Uterus (tissue), 4 donors: ENCODE data around the gene CBLB. TPM values are rescaled to one million over a fixed set of nuclear protein-coding genes. Genes with fewer than 3 reads are reported as not detected.

Source experiments
- DNase-seq, 2 donors: peaks; one replicate each; pipeline ENCODE4 v3.0.0-alpha.2; 2019 to 2020
- H3K27ac ChIP-seq, 2 donors: fragments of 200-600 bp; sonication (generic); 1 replicate in 1 of 2; 2 replicates in 1 of 2; pipeline ENCODE4 v1.5.1; 2016 to 2018
- H3K27me3 ChIP-seq, 2 donors: fragments of 200-600 bp; sonication (generic); one replicate each; pipeline ENCODE4 v1.5.1; 2018 to 2019; ENCODE audit warnings: control low read depth in 1 of 2
- H3K36me3 ChIP-seq, 2 donors: fragments of 200-600 bp; sonication (generic); one replicate each; pipeline ENCODE4 v1.5.1; 2019; ENCODE audit warnings: control low read depth in 1 of 2
- H3K4me1 ChIP-seq, 2 donors: fragments of 200-600 bp; sonication (generic); one replicate each; pipeline ENCODE4 v1.5.1; 2018 to 2019; ENCODE audit warnings: control low read depth in 1 of 2
- H3K4me3 ChIP-seq, 2 donors: fragments of 200-600 bp; sonication (generic); 1 replicate in 1 of 2; 2 replicates in 1 of 2; pipeline ENCODE4 v1.5.1; 2018 to 2019; ENCODE audit warnings: mild to moderate bottlenecking in 1 of 2
- H3K9me3 ChIP-seq, 2 donors: fragments of 200-600 bp; sonication (generic); one replicate each; pipeline ENCODE4 v1.5.1; 2019; ENCODE audit warnings: control low read depth in 1 of 2
- CTCF ChIP-seq, 4 experiments: fragments of 200-600 bp in 2 of 4; fragments of 450-650 bp in 2 of 4; sonication (generic) in 2 of 4; IDR thresholded peaks; one replicate each; pipeline ENCODE4 v1.5.1; 2016 to 2019; ENCODE audit warnings: antibody characterized with exemption in 4 of 4, mild to moderate bottlenecking in 2 of 4, moderate library complexity in 1 of 4
- POLR2A ChIP-seq, 2 donors: fragments of 450-650 bp; IDR thresholded peaks; one replicate each; pipeline ENCODE4 v1.6.1; 2016; ENCODE audit warnings: antibody characterized with exemption in 2 of 2, mild to moderate bottlenecking in 1 of 2, moderate library complexity in 1 of 2
- intact Hi-C: fragments of 100-400 bp; cut with DNase I; formaldehyde crosslinking; loops from one replicate; pipeline ENCODE4 v1.15.1; 2023; ENCODE audit warnings: low total_unique reads
- total RNA-seq, 4 donors: library from RNA; depleted of rRNA in 3 of 4; stranded (reverse); fragments of >200 nt in 3 of 4; gene quantifications; one replicate each; pipeline versions ENCODE4 v1.1.0 to v1.2.4, GENCODE V29; 2014 to 2023
- donor health status: DM: yes; HTN: yes; CAD: no.

CBLB gene
- total RNA-seq, 4 donors from 2014 or later, result 26.1 to 86.2 (median 44.5) TPM

GRCh38 chr3:105786241-105786640 is 82.6 kb downstream of the CBLB start:
- Histone ChIP-seq H3K27ac (no peak overlapping the region), H3K4me1 (no peaks in the 10 kb centered on the region), H3K27me3 (no peaks in the 10 kb centered on the region), H3K36me3 (no peaks in the 10 kb centered on the region), H3K4me3 (no peak overlapping the region), H3K9me3 (no peaks in the 10 kb centered on the region)
- DNase-seq, result no peak
- TF ChIP-seq CTCF (IDR thresholded peaks at IDR 0.05) (no peak), POLR2A (IDR thresholded peaks at IDR 0.05) (no peak)
- intact Hi-C loops, result no loop called here

GRCh38 chr3:105785803-105786202 is 83.0 kb downstream of the CBLB start:
- H3K27ac ChIP-seq, result no peak overlapping the region
- no peak overlapping the region for H3K4me3 ChIP-seq
- no peaks in the 10 kb centered on the region for H3K4me1 ChIP-seq
- H3K9me3 ChIP-seq, result no peaks in the 10 kb centered on the region
- no peak for DNase-seq
- H3K27me3 ChIP-seq, result no peaks in the 10 kb centered on the region
- intact Hi-C loops, result no loop called here
- no peaks in the 10 kb centered on the region for H3K36me3 ChIP-seq
- TF ChIP-seq POLR2A (IDR thresholded peaks at IDR 0.05), result no peak
- no peak for TF ChIP-seq CTCF (IDR thresholded peaks at IDR 0.05)

GRCh38 chr3:105783631-105784030 is 85.2 kb downstream of the CBLB start:
- TF ChIP-seq POLR2A (IDR thresholded peaks at IDR 0.05) (no peak), CTCF (IDR thresholded peaks at IDR 0.05) (no peak)
- no peaks in the 10 kb centered on the region for H3K4me1 ChIP-seq
- H3K9me3 ChIP-seq, result no peaks in the 10 kb centered on the region
- H3K36me3 ChIP-seq, result no peaks in the 10 kb centered on the region
- intact Hi-C loops, result no loop called here
- no peaks in the 10 kb centered on the region for H3K27me3 ChIP-seq
- no peak overlapping the region for H3K4me3 ChIP-seq
- H3K27ac ChIP-seq, result no peak overlapping the region
- DNase-seq, result no peak

- H3K4me3 ChIP-seq, result no peak overlapping the region
- H3K27me3 ChIP-seq, result no peaks in the 10 kb centered on the region
- TF ChIP-seq CTCF (IDR thresholded peaks at IDR 0.05), result no peak
- no peak for TF ChIP-seq POLR2A (IDR thresholded peaks at IDR 0.05)
- no peaks in the 10 kb centered on the region for H3K36me3 ChIP-seq
- no peak for DNase-seq
- intact Hi-C loops, result no loop called here
- H3K4me1 ChIP-seq, result no peaks in the 10 kb centered on the region
- peak overlapping the region in 1 of 2 donors; percentile 39 for H3K27ac ChIP-seq
- no peaks in the 10 kb centered on the region for H3K9me3 ChIP-seq
These were observed 86.9 kb downstream of the CBLB start for GRCh38 chr3:105781871-105782270.

- H3K4me3 ChIP-seq, result no peak overlapping the region
- no peak for DNase-seq
- H3K9me3 ChIP-seq, result no peaks in the 10 kb centered on the region
- H3K27me3 ChIP-seq, result no peaks in the 10 kb centered on the region
- H3K36me3 ChIP-seq, result no peaks in the 10 kb centered on the region
- intact Hi-C loops, result no loop called here
- TF ChIP-seq CTCF (IDR thresholded peaks at IDR 0.05), result no peak
- no peak for TF ChIP-seq POLR2A (IDR thresholded peaks at IDR 0.05)
- H3K4me1 ChIP-seq, result no peaks in the 10 kb centered on the region
- H3K27ac ChIP-seq, result no peak overlapping the region
These were observed 88.7 kb downstream of the CBLB start for GRCh38 chr3:105780107-105780506.
